ENCODE results near the gene CHST8. TPM values are rescaled to one million over a fixed set of nuclear protein-coding genes. Genes with fewer than 3 reads are reported as not detected.

CHST8 gene
- total RNA-seq, 1 donor from 2014 or later = 0.35 TPM

DNA sequence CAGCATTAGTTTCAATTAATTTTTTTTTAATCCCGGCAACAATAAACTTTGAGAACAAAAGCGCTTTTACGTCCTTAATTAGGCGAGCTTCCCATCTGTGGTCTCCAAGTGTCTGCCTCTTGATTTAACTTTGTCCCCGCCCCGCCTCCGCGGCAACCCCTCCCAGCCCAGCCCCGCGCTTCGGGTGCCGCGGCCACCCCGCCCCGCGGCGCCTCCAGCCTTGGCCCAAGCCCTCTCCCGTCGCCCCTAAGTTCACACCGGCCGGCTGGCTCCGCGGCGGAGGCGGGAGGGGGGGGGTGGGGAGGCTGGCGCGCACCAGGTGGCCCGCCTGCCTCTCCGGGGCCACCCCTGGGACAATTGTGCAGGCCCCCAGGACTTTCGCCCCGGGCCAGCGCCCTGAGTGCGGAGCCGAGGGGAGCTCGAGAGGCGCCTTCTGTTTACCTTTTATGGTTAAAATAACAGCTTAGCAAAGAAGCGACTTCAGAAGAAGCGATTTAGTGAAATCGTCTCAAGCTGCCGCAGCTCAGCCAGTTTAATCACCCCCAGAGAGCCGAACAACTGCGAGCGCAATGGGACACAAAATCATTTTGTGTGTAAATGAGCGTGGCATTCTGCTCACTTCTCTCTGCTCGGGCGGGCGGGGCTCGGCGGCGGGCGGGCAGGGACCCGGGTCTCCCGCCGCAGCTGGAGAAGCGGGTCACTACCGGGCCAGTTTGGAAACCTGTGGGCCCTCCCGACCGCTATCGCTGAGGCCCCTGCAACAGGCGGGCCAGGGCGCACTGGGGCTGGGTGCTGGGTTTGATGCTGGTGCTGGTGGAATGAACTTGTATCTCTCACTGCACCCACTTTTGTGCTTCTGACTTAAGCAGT, 176.3 kb downstream of the CHST8 start:
- peak overlapping the region; percentile 87 for H3K4me3 Mint-ChIP-seq (ENCODE audit: unreplicated experiment)
- peaks cover 43% of the 10 kb centered on the region for H3K4me1 Mint-ChIP-seq (ENCODE audit: unreplicated experiment)
- no peaks in the 10 kb centered on the region for H3K9me3 Mint-ChIP-seq (ENCODE audit: unreplicated experiment)
- TF ChIP-seq, protein P1, sequence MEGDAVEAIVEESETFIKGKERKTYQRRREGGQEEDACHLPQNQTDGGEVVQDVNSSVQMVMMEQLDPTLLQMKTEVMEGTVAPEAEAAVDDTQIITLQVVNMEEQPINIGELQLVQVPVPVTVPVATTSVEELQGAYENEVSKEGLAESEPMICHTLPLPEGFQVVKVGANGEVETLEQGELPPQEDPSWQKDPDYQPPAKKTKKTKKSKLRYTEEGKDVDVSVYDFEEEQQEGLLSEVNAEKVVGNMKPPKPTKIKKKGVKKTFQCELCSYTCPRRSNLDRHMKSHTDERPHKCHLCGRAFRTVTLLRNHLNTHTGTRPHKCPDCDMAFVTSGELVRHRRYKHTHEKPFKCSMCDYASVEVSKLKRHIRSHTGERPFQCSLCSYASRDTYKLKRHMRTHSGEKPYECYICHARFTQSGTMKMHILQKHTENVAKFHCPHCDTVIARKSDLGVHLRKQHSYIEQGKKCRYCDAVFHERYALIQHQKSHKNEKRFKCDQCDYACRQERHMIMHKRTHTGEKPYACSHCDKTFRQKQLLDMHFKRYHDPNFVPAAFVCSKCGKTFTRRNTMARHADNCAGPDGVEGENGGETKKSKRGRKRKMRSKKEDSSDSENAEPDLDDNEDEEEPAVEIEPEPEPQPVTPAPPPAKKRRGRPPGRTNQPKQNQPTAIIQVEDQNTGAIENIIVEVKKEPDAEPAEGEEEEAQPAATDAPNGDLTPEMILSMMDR (IDR thresholded peaks at IDR 0.05) = no peak
- no peak for DNase-seq (ENCODE audit: extremely low spot score, unreplicated experiment)
- peak overlapping the region; percentile 91 for H3K27ac Mint-ChIP-seq (ENCODE audit: unreplicated experiment)
- H3K27me3 Mint-ChIP-seq (ENCODE audit: unreplicated experiment) = no peaks in the 10 kb centered on the region
- peaks cover 29% of the 10 kb centered on the region for H3K36me3 Mint-ChIP-seq (ENCODE audit: unreplicated experiment)

DNA sequence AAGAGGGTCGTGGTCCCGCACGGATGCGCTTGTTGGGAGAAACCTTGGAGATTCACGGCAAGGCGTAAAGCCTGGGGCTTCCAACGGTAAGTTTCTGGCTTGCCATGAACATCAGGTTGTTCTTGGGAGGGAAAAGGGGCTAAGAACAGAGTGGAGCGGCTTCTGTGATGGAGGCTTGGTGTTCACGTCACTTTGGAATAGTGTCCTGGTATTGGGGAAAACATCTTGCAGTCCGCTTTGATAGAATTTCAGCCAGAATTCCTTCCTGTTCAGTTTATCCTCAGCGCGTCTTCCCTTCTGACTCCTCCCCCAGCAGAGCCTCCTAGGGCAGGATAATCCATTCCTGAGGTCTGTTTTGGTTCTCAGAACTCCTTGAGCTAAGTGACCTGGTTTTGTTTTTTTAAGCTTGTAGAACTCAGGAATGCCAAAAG, 176.9 kb downstream of the CHST8 start:
- peaks cover 34% of the 10 kb centered on the region for H3K36me3 Mint-ChIP-seq (ENCODE audit: unreplicated experiment)
- H3K27me3 Mint-ChIP-seq (ENCODE audit: unreplicated experiment) = no peaks in the 10 kb centered on the region
- peak overlapping the region; percentile 91 for H3K27ac Mint-ChIP-seq (ENCODE audit: unreplicated experiment)
- H3K4me1 Mint-ChIP-seq (ENCODE audit: unreplicated experiment) = peaks cover 44% of the 10 kb centered on the region
- H3K9me3 Mint-ChIP-seq (ENCODE audit: unreplicated experiment) = no peaks in the 10 kb centered on the region
- DNase-seq (ENCODE audit: extremely low spot score, unreplicated experiment) = no peak
- peak overlapping the region; percentile 80 for H3K4me3 Mint-ChIP-seq (ENCODE audit: unreplicated experiment)
- TF ChIP-seq, protein P1 (IDR thresholded peaks at IDR 0.05) = no peak

DNA sequence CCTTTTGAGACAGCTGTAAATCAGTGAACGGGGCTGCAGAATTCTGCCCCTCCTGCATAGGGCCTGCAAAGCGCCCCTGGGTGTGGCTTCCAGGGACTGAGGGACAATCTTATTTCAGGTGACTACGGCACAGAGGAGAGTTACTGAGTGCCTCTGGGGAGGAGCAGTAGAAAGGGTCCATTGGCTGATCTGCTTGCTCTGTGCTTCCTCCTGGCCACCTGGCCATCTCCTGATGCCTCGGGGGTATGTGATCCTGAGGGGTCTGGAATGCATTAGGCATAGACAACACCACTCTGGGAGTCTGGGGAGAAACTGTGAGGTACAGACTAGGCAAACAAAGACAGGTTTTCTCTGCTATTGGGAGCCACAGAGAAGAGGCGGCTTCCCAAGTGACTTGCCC, 177.7 kb downstream of the CHST8 start:
- TF ChIP-seq, protein P1 (IDR thresholded peaks at IDR 0.05) = no peak
- H3K9me3 Mint-ChIP-seq (ENCODE audit: unreplicated experiment) = no peaks in the 10 kb centered on the region
- H3K27ac Mint-ChIP-seq (ENCODE audit: unreplicated experiment) = peak overlapping the region; percentile 91
- H3K27me3 Mint-ChIP-seq (ENCODE audit: unreplicated experiment) = no peaks in the 10 kb centered on the region
- H3K4me3 Mint-ChIP-seq (ENCODE audit: unreplicated experiment) = peak overlapping the region; percentile 80
- no peak for DNase-seq (ENCODE audit: extremely low spot score, unreplicated experiment)
- peaks cover 35% of the 10 kb centered on the region for H3K36me3 Mint-ChIP-seq (ENCODE audit: unreplicated experiment)
- peaks cover 39% of the 10 kb centered on the region for H3K4me1 Mint-ChIP-seq (ENCODE audit: unreplicated experiment)

DNA sequence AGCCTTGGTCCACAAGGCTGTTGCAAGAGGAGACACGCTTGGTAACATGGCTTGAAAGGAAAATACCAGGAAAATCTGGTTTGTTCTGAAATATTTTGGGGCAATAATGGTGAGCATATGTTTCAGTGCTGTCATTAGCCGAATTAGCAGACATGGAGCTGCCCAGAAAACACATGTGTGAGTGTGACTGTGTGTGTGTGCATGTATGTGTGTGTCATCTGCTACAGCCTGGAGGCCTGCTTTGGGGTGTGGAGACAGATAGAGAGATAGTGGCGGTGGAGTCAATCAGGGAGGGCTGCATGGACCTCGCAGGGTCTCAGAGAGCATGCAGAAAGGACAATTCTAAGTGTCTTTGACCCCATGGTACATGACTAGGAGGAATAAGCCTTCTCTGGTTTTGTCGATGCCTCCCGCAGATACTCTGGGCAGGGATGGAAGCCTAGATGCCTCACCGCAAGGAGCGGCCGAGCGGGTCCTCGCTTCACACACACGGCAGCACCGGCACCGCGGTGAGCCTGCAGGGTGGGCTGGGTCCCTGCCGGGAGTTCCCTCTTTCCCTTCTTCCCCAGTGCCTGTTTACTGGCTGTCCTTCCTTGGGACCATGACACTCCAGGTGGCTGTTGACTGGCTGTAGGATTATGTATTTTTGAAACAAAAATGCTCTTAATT, 178.4 kb downstream of the CHST8 start:
- peak overlapping the region; percentile 80 for H3K4me3 Mint-ChIP-seq (ENCODE audit: unreplicated experiment)
- H3K9me3 Mint-ChIP-seq (ENCODE audit: unreplicated experiment) = no peaks in the 10 kb centered on the region
- H3K36me3 Mint-ChIP-seq (ENCODE audit: unreplicated experiment) = peaks cover 39% of the 10 kb centered on the region
- DNase-seq (ENCODE audit: extremely low spot score, unreplicated experiment) = no peak
- H3K4me1 Mint-ChIP-seq (ENCODE audit: unreplicated experiment) = peaks cover 36% of the 10 kb centered on the region
- peak overlapping the region; percentile 47 for H3K27ac Mint-ChIP-seq (ENCODE audit: unreplicated experiment)
- TF ChIP-seq, protein P1 (IDR thresholded peaks at IDR 0.05) = no peak
- no peaks in the 10 kb centered on the region for H3K27me3 Mint-ChIP-seq (ENCODE audit: unreplicated experiment)

DNA sequence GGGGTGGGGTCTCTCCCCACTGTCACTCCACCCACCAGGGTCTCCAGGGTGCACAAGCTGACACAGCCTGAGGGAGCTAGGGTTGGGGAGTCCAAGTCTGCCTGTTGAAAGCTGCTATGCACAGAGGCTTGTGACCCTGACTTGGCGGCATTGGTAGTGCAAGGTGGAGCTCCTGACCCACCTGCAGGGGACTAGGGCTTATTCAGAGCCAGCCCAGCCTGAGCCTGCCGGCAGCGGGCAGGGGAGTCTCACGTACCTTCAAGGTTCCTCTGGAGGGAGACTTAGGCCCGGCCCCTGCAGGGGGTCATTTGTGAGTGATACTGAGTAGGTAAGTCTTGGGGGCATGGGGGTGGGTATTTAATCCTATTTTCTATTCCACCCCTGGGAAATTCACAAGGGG, 179.7 kb downstream of the CHST8 start:
- Mint-ChIP-seq H3K27ac (ENCODE audit: unreplicated experiment) (no peak overlapping the region), H3K9me3 (ENCODE audit: unreplicated experiment) (no peaks in the 10 kb centered on the region), H3K36me3 (ENCODE audit: unreplicated experiment) (peaks cover 45% of the 10 kb centered on the region), H3K4me1 (ENCODE audit: unreplicated experiment) (peaks cover 40% of the 10 kb centered on the region), H3K4me3 (ENCODE audit: unreplicated experiment) (no peak overlapping the region), H3K27me3 (ENCODE audit: unreplicated experiment) (no peaks in the 10 kb centered on the region)
- DNase-seq (ENCODE audit: extremely low spot score, unreplicated experiment) = no peak
- TF ChIP-seq, protein P1 (IDR thresholded peaks at IDR 0.05) = no peak
